Kidney epithelial cell (primary cell): ENCODE measurements around the gene PIN4. TPM values are rescaled to one million over a fixed set of nuclear protein-coding genes. Genes with fewer than 3 reads are reported as not detected.

Experiments used
- DNase-seq: peaks from one replicate; pipeline ENCODE4 v3.0.0-alpha.2; 2010; ENCODE audit warnings: low read depth
- H3K27me3 ChIP-seq: 2 replicates; pipeline ENCODE4 v1.6.0; 2011; ENCODE audit warnings: low read length; ENCODE audit not compliant: control insufficient read depth, insufficient read depth
- H3K36me3 ChIP-seq: 2 replicates; pipeline ENCODE4 v1.5.1; 2011; ENCODE audit warnings: low read length; ENCODE audit not compliant: control insufficient read depth, insufficient read depth
- H3K4me3 ChIP-seq: 2 replicates; pipeline ENCODE4 v1.5.1; 2011; ENCODE audit warnings: low read depth, mild to moderate bottlenecking, control low read depth, low read length
- CTCF ChIP-seq: IDR thresholded peaks from 2 replicates; pipeline ENCODE4 v1.5.1; 2011; ENCODE audit warnings: mild to moderate bottlenecking, moderate library complexity, low read length, control low read depth, inconsistent platforms; ENCODE audit not compliant: insufficient read depth, poor library complexity, severe bottlenecking
- total RNA-seq: library from RNA; depleted of rRNA; stranded (reverse); fragments of >200 nt; gene quantifications from 2 replicates; pipeline ENCODE4 v1.2.3, GENCODE V29; 2015

The PIN4 gene
- total RNA-seq, 1 donor from 2014 or later: 9.0 TPM

- DNase-seq: no peak
- Histone ChIP-seq H3K4me3 (no peak overlapping the region), H3K27me3 (peaks cover 6% of the 10 kb centered on the region), H3K36me3 (no peaks in the 10 kb centered on the region)
- peak; percentile 82 for TF ChIP-seq CTCF
Observed at GRCh38 chrX:72245461-72246089, 64.0 kb downstream of the PIN4 start.

DNA sequence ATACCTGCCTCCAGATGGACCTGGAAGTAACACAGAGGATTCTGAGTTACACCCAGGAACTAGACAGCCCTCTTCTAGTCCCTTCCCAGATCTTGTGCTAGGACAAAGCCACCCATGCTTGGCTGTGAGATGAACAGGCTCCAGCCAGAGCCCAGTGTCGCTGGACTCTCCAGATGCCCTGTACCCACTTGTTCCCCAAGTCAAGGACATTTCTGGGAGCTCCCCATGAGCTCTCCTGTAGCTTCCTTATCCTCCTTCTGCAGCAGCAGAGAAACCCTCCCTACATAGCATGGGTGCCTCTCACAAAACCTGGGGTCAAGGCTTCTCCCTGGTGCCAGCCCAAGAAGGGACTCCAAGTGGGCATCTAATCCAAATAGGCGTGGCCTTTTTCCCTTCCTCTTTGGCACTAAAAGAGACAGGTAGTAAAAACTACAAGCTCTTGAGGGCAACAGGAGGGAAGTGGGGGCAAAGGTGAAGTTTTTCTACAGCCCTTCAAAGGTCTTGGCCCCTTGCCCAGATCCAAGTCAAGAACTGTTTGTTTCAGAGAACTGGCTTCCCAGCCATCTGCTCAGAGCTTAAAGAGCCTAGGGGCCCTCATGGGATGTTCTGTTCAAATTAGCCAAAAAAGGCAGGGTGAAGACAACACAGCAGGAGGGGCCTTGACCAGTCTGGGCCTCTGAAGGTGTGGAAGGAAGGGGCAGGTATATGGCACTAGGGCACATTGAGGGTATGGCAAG is 65.8 kb downstream of the PIN4 start:
- DNase-seq: no peak
- peaks cover 2% of the 10 kb centered on the region for H3K27me3 ChIP-seq
- H3K36me3 ChIP-seq: no peaks in the 10 kb centered on the region
- TF ChIP-seq CTCF: no peak
- no peak overlapping the region for H3K4me3 ChIP-seq

Other genes with a start within 250 kb of the PIN4 start
- gene RTL5, start 49.8 kb upstream of the PIN4 start, total RNA-seq: 2.3 and 2.7 TPM in 2 replicates
- gene ERCC6L, start 57.3 kb downstream of the PIN4 start, total RNA-seq: 0.82 and 0.92 TPM in 2 replicates
- 815 and 844 TPM in 2 replicates for gene RPS4X, start 95.5 kb downstream of the PIN4 start, total RNA-seq
- not detected in 2 replicates for gene CITED1, start 124.2 kb downstream of the PIN4 start, total RNA-seq